Measurements from ENCODE around the gene ZNF831.
A peak's percentile ranks its signal among the peaks of the same experiment; 100 is the strongest.

ZNF831 gene

DNA sequence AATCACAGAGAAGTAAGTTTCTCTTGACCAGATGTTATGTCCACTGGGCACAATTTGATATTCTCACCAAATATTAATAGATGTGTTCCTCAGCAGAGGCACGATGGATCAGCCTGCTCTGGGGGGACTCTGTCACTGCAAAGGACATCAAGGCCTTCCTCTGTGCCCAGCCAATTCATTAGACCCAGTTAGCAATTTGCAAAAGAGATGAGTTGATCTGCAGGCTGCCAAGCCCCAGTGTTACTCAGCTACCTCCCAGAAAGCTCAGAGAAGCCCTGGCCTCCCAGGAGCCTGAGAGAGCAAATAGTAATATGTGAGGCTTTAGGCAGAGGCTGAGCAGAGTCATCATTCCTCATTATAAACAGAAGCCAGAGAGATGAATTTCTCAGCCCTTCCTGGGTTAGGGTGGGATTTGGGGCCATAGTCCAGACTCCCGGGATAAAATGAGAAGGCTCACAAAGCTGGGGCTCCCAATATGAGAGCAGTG is 54.2 kb downstream of the ZNF831 start:
- no peak for DNase-seq

DNA sequence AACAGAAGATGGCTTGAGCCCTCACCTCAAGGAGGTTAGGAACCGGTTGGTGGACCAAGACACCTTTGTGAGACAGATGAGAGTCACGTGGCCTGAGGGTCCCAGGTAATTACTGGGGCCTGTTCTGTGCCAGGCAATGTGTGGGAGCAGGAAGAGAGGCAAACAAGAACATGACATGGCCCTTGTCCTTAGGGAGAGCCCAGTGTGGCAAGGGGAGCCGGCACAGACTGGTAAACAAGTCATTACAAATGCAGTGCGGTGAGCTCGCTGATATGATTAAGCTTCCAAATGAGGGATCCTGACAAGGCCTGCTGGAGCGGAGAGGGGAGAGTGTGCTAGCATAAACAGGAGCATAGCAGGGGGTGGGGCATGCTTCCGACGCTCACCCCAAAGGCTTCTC is 55.6 kb downstream of the ZNF831 start:
- DNase-seq = no peak

DNA sequence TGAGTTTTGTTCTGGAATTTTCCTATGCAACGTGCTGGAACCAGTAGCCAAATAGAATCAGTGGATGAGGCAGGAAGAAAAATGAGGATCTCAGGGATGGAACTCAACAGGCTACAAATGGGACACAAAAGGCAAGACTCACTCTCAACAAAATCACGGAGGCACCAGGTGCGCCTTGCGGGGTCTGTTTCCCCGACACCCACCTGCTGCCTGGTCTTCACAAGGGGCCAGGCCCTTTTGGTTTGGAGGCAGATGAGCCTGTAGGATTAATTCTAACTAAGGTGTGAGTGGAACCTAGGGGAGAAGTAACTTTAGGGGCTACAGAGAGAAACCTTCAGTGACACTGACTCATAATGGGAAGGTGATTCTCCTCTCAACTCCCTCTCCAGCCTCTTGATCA is 56.5 kb downstream of the ZNF831 start:
- DNase-seq = no peak

DNA sequence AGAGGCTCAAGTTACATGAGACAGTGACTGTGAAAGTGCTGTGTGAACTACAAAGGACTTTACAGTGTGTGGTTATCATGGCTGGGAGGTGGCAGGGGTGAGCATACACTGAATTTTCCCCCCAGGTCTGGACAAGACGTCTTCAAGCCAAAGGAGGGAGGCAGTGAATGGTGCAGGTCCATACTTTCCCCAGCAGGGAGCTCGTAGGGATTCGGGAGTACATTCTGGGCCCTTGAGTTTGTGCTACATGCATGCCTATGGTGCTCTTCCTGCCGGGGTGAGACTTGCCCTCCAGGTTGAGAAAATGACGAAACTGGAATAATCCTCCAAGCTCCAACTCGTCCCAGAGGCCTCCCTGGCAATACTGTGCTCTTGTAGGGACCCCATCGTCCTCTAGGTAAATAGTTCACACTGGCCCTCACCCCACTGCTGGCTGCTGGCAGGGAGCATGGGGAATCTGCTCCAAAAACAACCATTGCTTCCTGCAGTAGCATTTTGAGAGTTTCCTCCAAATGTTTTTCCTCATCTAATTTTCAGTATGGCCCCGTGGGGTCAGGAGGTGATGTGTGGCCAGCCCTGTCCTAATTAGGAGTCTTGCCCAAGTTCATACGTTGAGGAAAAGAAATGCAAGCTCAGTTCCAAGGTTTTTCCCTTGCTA is 57.6 kb downstream of the ZNF831 start:
- no peak for DNase-seq

DNA sequence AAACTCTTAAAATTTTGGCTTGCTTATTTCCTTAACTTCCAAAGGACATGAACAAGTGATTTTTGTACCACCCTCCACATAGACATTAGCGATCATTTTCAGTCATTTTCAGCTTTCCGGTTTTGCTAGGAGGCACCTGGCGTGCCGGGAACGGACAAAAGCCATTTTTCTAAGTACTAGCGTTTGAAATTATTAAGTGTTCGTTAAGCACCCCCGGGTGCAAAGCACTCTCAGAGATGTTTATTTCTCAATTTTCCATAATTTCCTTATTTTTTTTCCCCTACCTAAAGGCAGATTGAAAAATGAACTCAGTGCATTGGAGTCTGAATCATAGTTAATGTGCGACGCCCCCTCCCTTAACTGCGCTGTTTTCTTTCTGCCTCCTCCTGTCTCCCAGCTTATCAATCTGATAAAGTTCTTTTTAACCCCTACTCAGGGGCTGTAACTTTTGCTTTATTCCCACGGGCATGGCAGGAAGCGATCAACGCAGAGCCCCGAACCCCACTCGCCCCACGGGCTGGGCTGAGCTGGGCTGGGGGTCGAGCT is 58.2 kb downstream of the ZNF831 start:
- DNase-seq = no peak

DNA sequence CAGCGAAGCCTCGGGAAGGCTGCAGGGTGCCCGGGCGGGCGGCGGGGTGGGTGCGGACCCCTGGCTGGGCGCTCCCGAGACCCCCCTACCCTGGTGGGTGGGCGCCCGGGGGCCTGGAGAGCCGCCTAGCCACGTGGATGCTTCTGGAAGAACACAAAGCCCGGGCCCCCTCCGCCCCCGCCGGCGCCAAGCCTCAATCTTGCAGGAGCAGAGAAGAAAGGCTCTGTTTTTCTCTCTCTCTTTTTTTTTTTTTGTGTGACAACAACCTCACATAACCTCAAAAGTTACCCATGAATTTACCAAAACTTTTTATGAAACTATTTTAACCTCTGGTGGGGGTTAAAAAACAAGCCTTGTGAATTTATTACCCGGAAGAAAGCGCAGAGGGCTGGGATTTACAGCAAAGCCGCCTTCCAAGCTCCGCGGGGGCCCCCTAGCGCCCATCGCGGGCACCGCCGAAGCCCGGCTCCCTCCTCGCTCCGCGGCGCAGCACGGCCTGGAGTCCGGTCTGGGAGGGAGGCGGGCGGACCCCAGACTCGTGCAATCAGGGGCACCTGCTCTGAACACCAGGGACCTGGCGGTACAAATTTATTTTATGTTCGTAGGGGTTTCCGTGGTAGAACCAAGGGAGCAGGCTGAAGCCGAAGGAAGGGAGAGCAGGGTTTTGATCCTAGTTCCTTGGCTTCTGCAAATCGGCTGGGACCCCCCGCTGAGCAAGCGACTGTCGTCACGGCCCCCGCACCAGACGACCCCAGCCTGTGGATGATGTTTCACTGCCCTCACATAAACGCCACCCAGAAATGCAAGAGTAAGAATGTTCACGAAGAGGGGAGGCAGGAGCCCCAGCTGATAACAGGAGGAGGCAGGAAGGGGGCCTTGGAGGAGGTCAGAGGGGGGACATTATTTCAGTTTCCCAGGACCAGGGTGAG is 58.9 kb downstream of the ZNF831 start:
- peak; percentile 11 for DNase-seq

DNA sequence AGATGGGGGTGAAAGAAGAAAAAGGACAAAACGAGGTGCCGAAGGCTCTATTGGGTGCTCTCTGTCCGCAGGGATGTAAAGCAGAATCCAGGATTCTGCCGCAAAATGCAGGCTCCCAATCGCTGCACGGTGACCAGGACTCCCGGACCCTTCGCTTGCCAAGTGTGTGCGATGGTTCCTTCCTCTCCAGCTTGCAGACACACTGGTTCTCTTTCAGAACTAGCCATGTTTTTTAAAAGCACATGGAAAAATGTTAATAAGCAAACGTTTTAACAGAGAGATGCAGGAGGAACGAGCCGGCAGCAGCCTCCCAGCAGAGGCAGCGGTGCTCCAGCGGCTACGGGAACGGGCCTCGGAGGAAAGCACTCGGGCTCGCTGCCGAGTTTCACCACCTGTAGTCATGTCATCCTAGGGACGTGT is 59.6 kb downstream of the ZNF831 start:
- no peak for DNase-seq

DNA sequence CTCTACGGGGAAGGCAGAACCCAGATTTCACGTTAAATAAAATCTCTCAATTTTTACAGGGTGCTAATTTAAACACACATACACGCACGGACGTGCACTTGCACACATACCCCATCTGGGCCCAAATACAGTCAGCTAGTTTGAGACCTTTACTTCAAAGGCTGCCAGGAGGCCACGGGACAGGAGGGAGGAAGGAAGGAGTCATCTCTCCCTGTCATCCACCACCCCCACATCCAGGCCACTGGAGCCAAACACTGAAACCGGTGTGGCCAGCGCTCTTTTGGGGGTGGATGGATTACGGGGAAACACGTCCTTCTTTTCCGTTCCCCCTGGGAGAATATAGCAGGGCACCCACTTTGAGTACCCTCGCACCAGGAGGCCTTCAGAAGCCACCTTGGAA is 60.1 kb downstream of the ZNF831 start:
- DNase-seq = no peak

DNA sequence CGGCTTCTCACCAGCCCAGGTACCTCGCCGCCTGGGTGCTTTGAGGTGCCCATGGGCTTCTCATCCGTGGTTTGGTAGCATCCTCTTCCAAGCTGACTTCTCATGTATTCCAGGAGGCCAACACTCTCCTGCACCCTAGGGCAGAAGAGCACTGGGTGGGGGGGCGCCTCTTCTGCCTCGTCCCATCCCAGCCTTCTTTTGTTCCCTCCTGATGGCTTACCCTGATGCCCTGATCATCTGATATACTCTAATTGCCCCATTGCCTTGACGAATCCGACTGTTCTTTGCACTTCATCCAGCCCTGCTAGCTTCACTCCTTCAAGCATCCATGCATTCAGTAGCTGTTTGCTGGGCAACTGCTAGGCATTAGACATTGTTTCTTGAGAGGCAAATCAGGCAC is 60.6 kb downstream of the ZNF831 start:
- no peak for DNase-seq

DNA sequence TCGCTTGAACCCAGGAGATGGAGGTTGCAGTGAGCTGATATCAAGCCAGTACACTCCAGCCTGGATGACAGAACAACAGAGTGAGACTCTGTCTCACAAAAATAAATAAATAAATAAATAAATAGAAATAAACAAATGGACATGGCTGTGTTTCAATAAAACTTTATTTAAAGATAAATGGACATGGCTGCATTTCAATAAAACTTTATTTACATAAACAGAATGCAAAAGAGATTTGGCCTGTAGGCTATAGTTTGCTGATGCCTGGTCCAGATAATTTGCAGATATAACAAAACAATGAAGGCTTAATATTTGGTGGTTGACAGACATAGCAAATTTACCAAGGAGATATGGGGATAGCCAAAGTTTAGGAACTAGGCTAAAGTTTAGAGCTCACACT is 66.8 kb downstream of the ZNF831 start:
- no peak for DNase-seq

DNA sequence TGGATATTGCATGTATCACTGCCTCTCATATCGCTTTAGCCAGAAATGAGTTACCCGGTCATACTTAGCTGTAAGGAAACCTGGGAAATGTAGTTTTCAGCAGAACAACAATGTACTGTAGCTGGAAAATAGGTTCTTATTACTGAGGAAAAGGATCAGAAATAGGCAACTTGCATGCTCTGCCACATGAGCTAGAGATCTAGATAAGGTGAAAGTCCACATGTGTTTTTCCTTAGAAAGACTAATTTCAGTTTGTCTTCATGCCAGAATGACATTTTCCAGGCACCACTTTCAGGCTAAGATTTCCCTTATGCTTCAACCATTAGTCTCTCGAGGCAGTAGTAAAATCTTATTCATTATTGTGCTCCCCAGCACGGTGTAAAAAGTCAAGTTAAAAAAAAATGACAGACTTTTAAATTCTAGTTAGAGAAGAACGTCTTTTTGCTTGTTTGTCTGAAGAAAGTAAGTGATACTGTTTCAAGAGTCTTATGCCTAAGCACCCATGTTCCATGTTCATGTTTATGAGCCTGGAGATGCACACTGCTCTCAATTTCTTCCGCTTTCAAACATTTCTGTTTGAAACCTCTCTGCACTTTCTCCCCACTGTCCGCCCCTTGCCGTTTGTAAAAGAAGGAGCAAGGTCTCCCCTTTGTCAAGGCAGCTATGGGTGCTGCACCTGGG is 67.6 kb downstream of the ZNF831 start:
- DNase-seq = no peak

DNA sequence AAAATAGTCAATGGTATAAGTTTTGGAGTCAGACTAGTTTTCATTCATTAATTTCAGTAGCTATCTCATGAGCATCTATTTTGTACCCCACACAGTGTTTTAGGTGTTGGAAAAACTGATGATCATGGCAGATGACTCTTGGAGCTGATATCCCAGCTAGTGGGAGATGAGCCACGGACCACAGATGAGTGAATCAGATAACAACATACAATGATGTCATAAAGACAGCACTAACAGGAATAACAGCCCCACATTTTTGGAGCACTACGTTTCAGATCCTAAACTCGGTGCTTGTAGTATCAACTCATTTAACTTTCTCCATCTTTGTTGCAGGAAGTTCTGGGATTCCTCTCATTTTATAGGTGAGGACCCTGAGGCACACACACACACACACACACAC is 69.0 kb downstream of the ZNF831 start:
- no peak for DNase-seq

DNA sequence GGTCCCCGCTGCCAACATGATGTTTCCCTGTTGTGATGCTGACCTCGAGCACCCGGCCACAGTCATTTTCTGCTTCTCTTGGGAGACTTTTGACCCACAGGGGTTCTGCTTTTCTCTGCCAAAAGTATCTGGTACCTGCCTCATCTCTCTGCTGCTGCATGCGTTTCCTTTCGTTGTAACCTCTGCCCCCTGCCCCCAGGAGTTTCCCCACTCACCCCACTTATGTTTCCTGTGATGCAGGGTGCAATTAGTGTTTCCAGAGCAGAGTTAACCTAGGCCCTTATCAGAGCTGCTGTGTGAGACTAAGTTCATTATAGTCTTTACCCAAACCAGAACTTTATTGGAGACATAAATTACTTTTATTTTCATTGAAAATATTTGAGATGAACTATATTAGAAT is 71.6 kb downstream of the ZNF831 start:
- no peak for DNase-seq

DNA sequence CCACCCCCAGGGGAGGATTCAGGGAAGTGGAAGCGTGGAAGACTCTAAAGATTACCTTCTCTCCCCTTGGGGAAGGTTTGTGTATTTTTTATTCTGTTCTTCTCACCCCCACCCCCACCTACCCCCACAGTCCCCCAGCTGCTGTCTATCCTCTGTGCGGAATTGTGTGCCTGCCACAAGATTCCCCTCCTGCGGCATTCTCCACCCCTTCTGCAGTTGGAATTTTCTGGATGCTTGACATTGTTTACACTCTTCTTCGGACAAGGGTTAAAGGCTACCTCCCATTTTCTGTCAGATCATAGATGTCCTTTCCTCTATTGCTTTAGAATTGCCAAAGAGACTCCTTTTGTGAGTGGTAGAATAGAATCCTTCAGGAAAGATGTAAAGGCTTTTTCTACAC is 76.4 kb downstream of the ZNF831 start:
- no peak for DNase-seq

DNA sequence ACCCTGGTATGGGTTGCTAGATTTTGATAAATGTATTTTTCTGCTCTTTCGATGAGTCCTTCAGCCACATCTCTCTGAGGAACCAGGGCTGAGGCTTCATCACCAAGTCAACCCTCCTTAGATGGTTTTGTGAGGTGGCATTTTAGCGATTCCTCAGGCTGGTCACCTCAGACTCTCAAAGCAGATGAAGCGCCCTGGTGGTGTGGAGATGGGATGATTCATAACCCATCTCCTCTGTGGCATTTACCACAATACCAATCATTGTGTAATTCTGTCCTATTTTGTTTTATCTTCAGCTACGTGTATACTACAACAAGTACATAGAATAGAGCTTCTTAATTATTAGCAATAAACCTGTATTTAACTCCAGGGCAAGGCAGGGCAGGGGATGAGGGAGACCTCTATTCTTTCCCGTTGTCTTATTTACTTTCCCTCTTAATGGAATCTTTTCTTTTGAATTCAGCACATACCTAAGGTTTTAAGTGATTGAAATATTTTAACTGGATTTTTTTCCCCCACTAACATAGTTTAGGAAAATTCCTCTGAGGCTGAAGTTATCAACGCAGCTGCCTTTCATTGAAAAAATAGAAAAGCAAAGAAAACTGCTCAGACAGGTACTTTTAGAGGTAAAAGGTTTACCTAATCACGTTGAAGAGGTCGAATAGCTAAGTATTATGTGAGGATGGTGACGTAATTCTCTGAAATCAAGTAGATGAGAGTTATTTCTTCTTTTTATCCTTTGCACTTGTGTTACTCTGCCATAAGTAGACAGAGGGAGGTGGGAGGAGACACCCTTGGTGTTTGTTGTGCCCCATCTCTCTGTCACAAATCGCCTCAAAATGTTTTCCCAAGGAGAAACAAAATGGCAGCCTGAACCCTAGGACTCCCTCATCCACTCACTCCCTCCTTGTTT is 79.3 kb downstream of the ZNF831 start:
- no peak for DNase-seq

DNA sequence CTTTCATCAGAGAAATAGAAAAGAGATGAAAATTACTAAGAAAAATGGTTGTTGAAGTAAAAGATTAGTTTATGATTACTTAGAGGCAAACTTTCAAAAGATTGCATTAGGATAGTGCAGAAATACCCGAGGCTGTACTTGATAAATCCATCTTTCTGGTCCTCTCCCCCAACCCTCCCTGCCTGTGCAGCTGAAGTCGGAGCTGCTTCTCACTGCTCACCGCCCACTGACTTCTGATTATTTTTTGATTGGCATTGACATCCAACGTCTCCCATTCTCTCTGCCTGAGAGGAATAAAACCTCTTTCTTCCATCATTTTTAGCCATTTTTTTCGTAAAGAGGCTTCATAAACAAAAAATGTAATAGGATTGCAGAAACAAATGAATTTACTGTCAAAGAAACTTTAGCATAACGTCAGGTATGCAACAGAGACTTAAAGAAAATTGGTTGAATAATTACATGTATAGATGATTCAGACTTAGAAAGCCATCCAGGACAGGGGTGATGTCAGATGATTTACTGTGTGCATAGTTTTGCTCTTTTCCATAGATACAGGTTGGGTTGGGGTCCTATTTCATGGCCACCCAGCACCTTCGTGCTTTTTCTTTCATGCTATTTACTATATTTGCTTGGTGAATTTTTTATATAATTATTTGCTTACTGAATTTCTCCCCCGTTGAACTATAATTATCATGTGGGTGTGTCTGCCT is 83.2 kb downstream of the ZNF831 start:
- no peak for DNase-seq

DNA sequence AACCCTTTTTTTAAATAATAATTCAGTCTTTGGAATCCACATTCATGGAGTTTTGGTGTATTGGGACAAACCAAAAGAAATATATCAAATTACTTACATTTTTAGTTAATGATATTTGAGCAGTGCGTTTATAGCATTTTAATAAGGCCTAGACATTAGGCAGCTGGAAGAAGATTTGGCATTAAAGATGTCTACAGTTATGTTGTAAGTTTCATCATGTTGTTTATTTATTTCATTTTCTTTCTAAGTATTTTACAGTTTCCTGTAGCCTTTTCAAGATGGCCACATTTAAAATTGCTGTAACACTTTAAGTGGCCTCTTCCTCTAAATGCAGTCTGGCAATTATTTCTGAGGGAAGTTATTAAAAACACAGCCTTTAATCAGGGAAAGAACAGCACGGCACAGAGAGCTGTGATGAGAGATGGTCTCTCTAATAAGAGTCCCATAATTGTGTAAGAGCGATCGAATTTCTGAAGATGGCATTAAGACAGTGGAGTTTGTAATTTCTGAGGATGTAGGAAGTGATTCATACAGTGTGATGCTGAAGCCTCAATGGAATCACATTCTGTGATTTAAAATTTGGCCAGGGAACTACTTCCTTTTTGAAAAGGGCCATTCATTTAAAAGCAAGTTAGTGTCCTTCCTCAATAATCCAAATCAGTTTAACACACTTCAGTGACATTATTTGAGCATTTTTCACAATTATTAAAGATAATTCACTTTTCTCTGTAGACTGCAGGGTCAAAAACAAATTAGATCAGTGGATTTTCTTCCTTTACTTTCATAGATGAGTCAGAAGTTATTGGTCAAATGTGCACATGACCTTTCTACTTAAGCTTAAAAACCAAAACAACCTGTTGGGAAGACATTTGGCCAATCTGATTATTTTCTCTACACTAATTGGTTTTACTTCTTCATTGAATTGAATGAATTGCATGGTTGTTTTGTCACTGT is 84.4 kb downstream of the ZNF831 start:
- DNase-seq = no peak

DNA sequence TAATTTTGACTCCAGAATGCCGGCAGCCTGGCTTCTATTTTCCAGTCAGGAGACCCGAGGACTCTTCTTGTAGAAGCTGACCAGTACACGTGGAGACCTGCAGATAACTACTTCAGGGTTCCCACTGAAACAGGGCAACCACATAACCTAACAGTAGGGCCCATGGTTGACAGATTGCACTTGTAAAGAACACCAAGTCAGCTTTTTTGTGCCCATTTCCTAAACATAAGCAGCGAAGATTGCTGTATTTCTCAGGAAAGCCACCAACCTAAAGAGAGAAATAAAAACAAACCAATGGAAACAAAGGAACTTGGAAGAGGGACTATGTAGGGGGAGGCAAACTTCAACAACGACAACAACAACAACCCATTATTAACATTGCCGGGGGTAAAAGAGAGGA is 86.7 kb downstream of the ZNF831 start:
- no peak for DNase-seq

DNA sequence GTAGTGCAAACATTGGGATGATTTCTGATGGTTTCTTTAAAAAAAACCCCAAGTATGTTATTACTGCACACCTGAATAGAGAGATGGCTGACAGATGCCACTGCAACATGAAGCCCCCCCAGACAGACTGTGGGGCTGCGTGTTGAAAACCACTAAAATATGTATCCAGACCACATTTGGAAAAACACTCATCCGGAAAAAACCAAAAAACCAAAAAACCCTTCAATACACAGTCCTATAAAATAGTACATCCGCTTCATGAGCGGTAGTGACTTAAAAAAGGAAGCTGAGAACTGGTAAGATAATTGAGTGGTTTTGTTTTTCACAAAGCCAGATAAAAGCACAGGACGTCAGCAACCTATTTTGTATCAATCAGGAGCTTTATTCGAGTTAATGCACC is 89.7 kb downstream of the ZNF831 start:
- DNase-seq = no peak

DNA sequence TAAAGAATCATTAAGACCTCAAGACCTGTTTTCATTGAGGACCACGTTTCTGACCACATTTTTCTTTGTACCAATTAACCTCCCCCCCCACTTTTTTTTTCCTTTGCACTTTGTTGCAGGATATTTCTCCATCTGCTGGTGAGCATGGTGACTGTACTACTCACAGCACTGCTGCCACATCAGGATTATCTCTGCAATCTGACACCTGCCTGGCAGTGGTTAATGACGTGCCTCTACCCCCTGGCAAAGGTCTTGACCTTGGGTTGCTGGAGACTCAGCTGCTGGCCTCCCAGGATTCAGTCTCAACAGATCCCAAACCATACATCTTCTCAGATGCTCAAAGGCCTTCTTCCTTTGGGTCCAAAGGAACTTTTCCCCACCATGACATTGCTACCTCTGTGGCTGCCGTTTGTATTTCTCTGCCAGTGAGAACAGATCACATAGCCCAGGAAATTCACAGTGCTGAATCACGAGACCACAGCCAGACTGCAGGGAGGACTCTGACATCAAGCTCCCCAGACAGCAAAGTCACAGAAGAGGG is 90.2 kb downstream of the ZNF831 start:
- no peak for DNase-seq

All from NCI-H1436 (cell line).